ENCODE measurements around the gene VENTX.

Gene VENTX

GRCh38 chr10:133237588-133238465 lies at the start of gene VENTX:
Gene VENTX, plus strand, starts transcription at chr10:133237855. Its CDS starts 60 bp downstream, at chr10:133237915.
- DNase-seq (ENCODE audit: low spot score), result no peak

GRCh38 chr10:133187906-133188681 lies 49.6 kb upstream of the VENTX start:
- no peak for DNase-seq (ENCODE audit: low spot score)

GRCh38 chr10:133189256-133189655 lies 48.4 kb upstream of the VENTX start:
- no peak for DNase-seq (ENCODE audit: low spot score)

GRCh38 chr10:133189726-133190125 lies 47.9 kb upstream of the VENTX start:
- no peak for DNase-seq (ENCODE audit: low spot score)

GRCh38 chr10:133190225-133190624 lies 47.4 kb upstream of the VENTX start:
- no peak for DNase-seq (ENCODE audit: low spot score)

- DNase-seq (ENCODE audit: low spot score), result no peak
Observed at GRCh38 chr10:133191651-133192050, 46.0 kb upstream of the VENTX start.

GRCh38 chr10:133194151-133194550 lies 43.5 kb upstream of the VENTX start:
- no peak for DNase-seq (ENCODE audit: low spot score)

GRCh38 chr10:133195096-133195495 lies 42.6 kb upstream of the VENTX start:
- no peak for DNase-seq (ENCODE audit: low spot score)

GRCh38 chr10:133195611-133196010 lies 42.0 kb upstream of the VENTX start:
- DNase-seq (ENCODE audit: low spot score), result no peak

- no peak for DNase-seq (ENCODE audit: low spot score)
Observed at GRCh38 chr10:133196221-133196915, 41.3 kb upstream of the VENTX start.

GRCh38 chr10:133196936-133197758 lies 40.5 kb upstream of the VENTX start:
- DNase-seq (ENCODE audit: low spot score), result no peak

GRCh38 chr10:133197786-133198185 lies 39.9 kb upstream of the VENTX start:
- no peak for DNase-seq (ENCODE audit: low spot score)

- no peak for DNase-seq (ENCODE audit: low spot score)
Observed at GRCh38 chr10:133198206-133198605, 39.4 kb upstream of the VENTX start.

- DNase-seq (ENCODE audit: low spot score), result no peak
Observed at GRCh38 chr10:133198621-133199487, 38.8 kb upstream of the VENTX start.

GRCh38 chr10:133199488-133199885 lies 38.2 kb upstream of the VENTX start:
- no peak for DNase-seq (ENCODE audit: low spot score)

GRCh38 chr10:133199992-133200611 lies 37.6 kb upstream of the VENTX start:
- no peak for DNase-seq (ENCODE audit: low spot score)

- DNase-seq (ENCODE audit: low spot score), result no peak
Observed at GRCh38 chr10:133200621-133201031, 37.0 kb upstream of the VENTX start.

- DNase-seq (ENCODE audit: low spot score), result no peak
Observed at GRCh38 chr10:133201151-133201947, 36.3 kb upstream of the VENTX start.

Measured in putamen (tissue), 1 donor.